SK-N-SH (cell line): ENCODE results near the gene PSMD14. TPM values are rescaled to one million over a fixed set of nuclear protein-coding genes. Genes with fewer than 3 reads are reported as not detected.

ENCODE experiments used
- CTCF ChIA-PET: fragments of 300-600, 350-600 bp; formaldehyde crosslinking; extraction: SDS; loops from one replicate; lab custom pipeline; 2021; lab: Yijun Ruan, JAX
- POLR2A ChIA-PET: fragments of 350-600 bp; sonication (Branson Sonifier 250); formaldehyde crosslinking; extraction: SDS; loops from one replicate; lab custom pipeline; 2020; ENCODE audit warnings: antibody characterized with exemption, inconsistent platforms; lab: Yijun Ruan, JAX
- DNase-seq: peaks from one replicate; pipeline ENCODE4 v3.0.0; 2012
- H2AFZ ChIP-seq: fragments of 200-600 bp; sonication (generic); 2 replicates; pipeline ENCODE4 v1.8.1; 2016; ENCODE audit warnings: antibody characterized with exemption, mild to moderate bottlenecking, low read depth
- H3F3A ChIP-seq: fragments of 200-600 bp; sonication (generic); replicated peaks from 2 replicates; pipeline ENCODE3; 2016; ENCODE audit warnings: antibody characterized with exemption, mild to moderate bottlenecking; ENCODE audit not compliant: insufficient read depth
- H3K27ac ChIP-seq, 2 experiments: fragments of 200-500 bp in 1 of 2; fragments of 200-600 bp in 1 of 2; sonication (Bioruptor generic) in 1 of 2; sonication (generic), shearing (Covaris generic) in 1 of 2; 2 replicates each; pipeline versions ENCODE4 v1.5.1 to v1.6.1; 2014 to 2016; ENCODE audit warnings: low read depth in 2 of 2, inconsistent platforms in 1 of 2, low read length in 1 of 2, mild to moderate bottlenecking in 1 of 2, mixed read lengths in 1 of 2
- H3K27me3 ChIP-seq: fragments of 200-600 bp; sonication (generic), shearing (Covaris generic); 2 replicates; pipeline ENCODE4 v1.6.1; 2016; ENCODE audit warnings: mixed run types; ENCODE audit not compliant: insufficient read depth
- H3K36me3 ChIP-seq, 2 experiments: fragments of 200-500 bp in 1 of 2; fragments of 200-600 bp in 1 of 2; sonication (Bioruptor generic) in 1 of 2; sonication (generic) in 1 of 2; replicated peaks in 1 of 2; 2 replicates each; pipeline versions ENCODE3 to v1.5.1; 2014 to 2016; ENCODE audit warnings: low read length in 1 of 2, mild to moderate bottlenecking in 1 of 2; ENCODE audit not compliant: insufficient read depth in 2 of 2, control insufficient read depth in 1 of 2
- H3K4me1 ChIP-seq, 2 experiments: fragments of 200-500 bp in 1 of 2; fragments of 200-600 bp in 1 of 2; sonication (Bioruptor generic) in 1 of 2; sonication (generic), shearing (Covaris generic) in 1 of 2; 2 replicates each; pipeline versions ENCODE4 v1.5.1 to v1.6.1; 2014 to 2016; ENCODE audit warnings: low read depth in 1 of 2, low read length in 1 of 2, mixed run types in 1 of 2; ENCODE audit not compliant: insufficient read depth in 2 of 2, control insufficient read depth in 1 of 2
- H3K4me2 ChIP-seq: fragments of 200-600 bp; sonication (generic), shearing (Covaris generic); 2 replicates; pipeline ENCODE4 v1.6.1; 2017; ENCODE audit warnings: mixed run types
- H3K4me3 ChIP-seq, 2 experiments: fragments of 200-500 bp in 1 of 2; fragments of 200-600 bp in 1 of 2; sonication (Bioruptor generic) in 1 of 2; sonication (generic), shearing (Covaris generic) in 1 of 2; 2 replicates each; pipeline versions ENCODE4 v1.5.1 to v1.8.1; 2014 to 2016; ENCODE audit warnings: low read depth in 2 of 2, inconsistent platforms in 1 of 2, low read length in 1 of 2, mild to moderate bottlenecking in 1 of 2, mixed read lengths in 1 of 2, moderate library complexity in 1 of 2
- H3K79me2 ChIP-seq: fragments of 200-600 bp; sonication (generic); 2 replicates; pipeline ENCODE4 v1.8.1; 2017; ENCODE audit warnings: mild to moderate bottlenecking; ENCODE audit not compliant: insufficient read depth
- H3K9ac ChIP-seq: fragments of 200-600 bp; sonication (generic); 2 replicates; pipeline ENCODE4 v1.6.1; 2017; ENCODE audit warnings: mixed run types
- H3K9me2 ChIP-seq: fragments of 200-600 bp; sonication (generic); 2 replicates; pipeline ENCODE4 v1.6.1; 2017; ENCODE audit warnings: mixed run types
- H3K9me3 ChIP-seq: fragments of 200-600 bp; sonication (generic); 2 replicates; pipeline ENCODE4 v1.6.1; 2017; ENCODE audit warnings: mixed run types, mild to moderate bottlenecking, moderate library complexity
- H4K20me1 ChIP-seq: fragments of 200-600 bp; sonication (generic); 2 replicates; pipeline ENCODE4 v1.6.1; 2017; ENCODE audit warnings: mild to moderate bottlenecking, mixed run types; ENCODE audit not compliant: insufficient read depth
- ELF1 ChIP-seq: IDR thresholded peaks from 2 replicates; pipeline ENCODE4 v1.4.0; 2012
- EP300 ChIP-seq, 2 experiments: IDR thresholded peaks; 2 replicates each; pipeline versions ENCODE4 v1.4.0 to v1.6.1; 2012; ENCODE audit warnings: borderline replicate concordance in 1 of 2, low read depth in 1 of 2, low read length in 1 of 2
- FOXJ3 ChIP-seq: sonication (generic); formaldehyde crosslinking; IDR thresholded peaks from 2 replicates; pipeline ENCODE4 v1.5.1; 2020; ENCODE audit warnings: mild to moderate bottlenecking, missing genetic modification reagents
- JUND ChIP-seq: IDR thresholded peaks from 2 replicates; pipeline ENCODE4 v1.4.0; 2012
- MAX ChIP-seq: IDR thresholded peaks from 2 replicates; pipeline ENCODE4 v1.4.0; 2012; ENCODE audit warnings: low read depth
- MXI1 ChIP-seq: IDR thresholded peaks from 2 replicates; pipeline ENCODE4 v1.6.1; 2012; ENCODE audit warnings: mild to moderate bottlenecking, low read depth, low read length, improper control_type of control experiment
- NRF1 ChIP-seq: IDR thresholded peaks from 2 replicates; pipeline ENCODE4 v1.6.1; 2012; ENCODE audit warnings: low read depth, mild to moderate bottlenecking, low read length
- POLR2AphosphoS5 ChIP-seq: IDR thresholded peaks from 2 replicates; pipeline ENCODE4 v1.6.1; 2012; ENCODE audit warnings: low read depth, low read length
- RAD21 ChIP-seq: IDR thresholded peaks from 2 replicates; pipeline ENCODE4 v1.6.1; 2012; ENCODE audit warnings: mild to moderate bottlenecking, low read length
- RCOR1 ChIP-seq: fragments of 150-350 bp; IDR thresholded peaks from 2 replicates; pipeline ENCODE4 v1.6.1; 2017; ENCODE audit warnings: antibody characterized with exemption, low read length
- REST ChIP-seq: IDR thresholded peaks from 2 replicates; pipeline ENCODE4 v1.6.1; 2012; ENCODE audit warnings: mild to moderate bottlenecking, low read depth, low read length, moderate library complexity
- RXRA ChIP-seq: IDR thresholded peaks from 2 replicates; pipeline ENCODE4 v1.4.0; 2012; ENCODE audit warnings: low read depth, mild to moderate bottlenecking, borderline replicate concordance
- TCF12 ChIP-seq: IDR thresholded peaks from 2 replicates; pipeline ENCODE4 v1.4.0; 2012
- YY1 ChIP-seq: IDR thresholded peaks from 2 replicates; pipeline ENCODE4 v1.4.0; 2012; ENCODE audit warnings: low read depth, mild to moderate bottlenecking
- WGBS: methylation state at CpG from one replicate; pipeline ENCODE4 v1.1.6; 2017; ENCODE audit warnings: low lambda C conversion rate; 5-methylcytosine and 5-hydroxymethylcytosine counted together
- polyA plus RNA-seq, 3 experiments: library from polyadenylated mRNA; depleted of rRNA; stranded (reverse); fragments of >200 nt; gene quantifications; 2 replicates each; pipeline ENCODE4 v1.2.3, GENCODE V29; 2012

Gene PSMD14
- polyA plus RNA-seq, 1 of the 3 experiments (the other 2 are of a cell fraction) = 50.4 TPM

GRCh38 chr2:161415987-161416707 lies 107.9 kb downstream of the PSMD14 start, which contains the start of gene TBR1:
TBR1 (plus strand) TSS chr2:161416297; CDS start chr2:161416411, 114 bp downstream.
- Histone ChIP-seq H3F3A (peaks cover 4% of the 10 kb centered on the region), H2AFZ (no peak within 1 kb of the TSS; the same call in 1 of the 2 replicates), H3K4me1 (peaks cover 5 to 41% of the 10 kb centered on the region in 2 experiments; a peak in 1 of 4 replicates), H3K27me3 (peaks cover 55% of the 10 kb centered on the region)
- TF ChIP-seq REST (no peak), RAD21 (no peak), NRF1 (no peak), TCF12 (no peak), RXRA (no peak), YY1 (no peak), MAX (no peak), RCOR1 (no peak), JUND (no peak), ELF1 (no peak), MXI1 (no peak), POLR2AphosphoS5 (no peak), EP300 (IDR thresholded peaks at IDR 0.05; ENCODE audit: borderline replicate concordance in 1 of 2, low read depth in 1 of 2, low read length in 1 of 2) (no peak), FOXJ3 (CRISPR knock-in tag) (no peak)
- TF ChIP-seq, all 33 proteins: peak for 0
- POLR2A ChIA-PET = interaction anchor here (0.6 kb wide), 1 partner anchor 39 kb away, joined by 3 read pairs; no protein-coding TSS in a partner anchor
- Histone ChIP-seq H3K9ac (no peak within 1 kb of the TSS), H3K36me3 (peaks cover 6 to 11% of the 10 kb centered on the region in 2 experiments), H3K79me2 (no peaks in the 10 kb centered on the region), H4K20me1 (no peaks in the 10 kb centered on the region), H3K4me3 (peak within 1 kb of the TSS in 1 of 2 experiments; percentile 7; a peak in 2 of 4 replicates), H3K9me3 (no peaks in the 10 kb centered on the region), H3K4me2 (peak within 1 kb of the TSS; percentile 80), H3K27ac (no peak within 1 kb of the TSS), H3K9me2 (no peaks in the 10 kb centered on the region)
- peak; percentile 64 for DNase-seq
- CTCF ChIA-PET = interaction anchor here (1.6 to 2.0 kb wide), 4 partner anchors 9 to 186 kb away, joined by 3 to 5 read pairs (median 5); no protein-coding TSS in a partner anchor
- 10% methylated on average over 13 of the region's 16 CpGs for WGBS
